ENCODE measurements around the gene VAPB.
"Not testable (repeated sequence)": the region's sequence is repeated elsewhere in the genome, so short reads cannot be mapped to it uniquely, and the experiment has no call there.

Gene VAPB, protein sequence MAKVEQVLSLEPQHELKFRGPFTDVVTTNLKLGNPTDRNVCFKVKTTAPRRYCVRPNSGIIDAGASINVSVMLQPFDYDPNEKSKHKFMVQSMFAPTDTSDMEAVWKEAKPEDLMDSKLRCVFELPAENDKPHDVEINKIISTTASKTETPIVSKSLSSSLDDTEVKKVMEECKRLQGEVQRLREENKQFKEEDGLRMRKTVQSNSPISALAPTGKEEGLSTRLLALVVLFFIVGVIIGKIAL

DNA sequence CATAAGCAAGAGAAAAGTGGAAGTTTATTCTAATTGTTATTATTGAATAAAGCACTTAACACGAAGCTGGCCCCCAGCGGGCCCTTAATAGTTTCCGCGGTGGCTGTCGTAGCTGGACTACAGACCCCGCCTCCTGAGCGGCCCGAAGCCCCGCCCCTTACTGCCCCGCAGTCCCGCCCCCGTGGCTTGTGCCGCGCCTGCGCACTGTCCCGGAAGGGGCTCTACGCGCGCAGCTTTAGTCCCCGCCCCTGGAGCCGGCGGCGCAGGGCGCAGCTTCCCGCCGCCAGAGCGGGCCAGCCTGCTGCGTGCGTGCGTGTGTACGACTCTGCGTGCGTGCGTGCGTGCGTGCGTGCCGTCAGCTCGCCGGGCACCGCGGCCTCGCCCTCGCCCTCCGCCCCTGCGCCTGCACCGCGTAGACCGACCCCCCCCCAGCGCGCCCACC is at the start of gene VAPB:
Gene VAPB (plus strand): TSS at position 348 of the 442 bp plus-strand sequence. CDS start 231 bp downstream, outside the sequence.
- in situ Hi-C loops (cut with MboI; ENCODE audit: low sequenced_read_pairs): no loop called here

DNA sequence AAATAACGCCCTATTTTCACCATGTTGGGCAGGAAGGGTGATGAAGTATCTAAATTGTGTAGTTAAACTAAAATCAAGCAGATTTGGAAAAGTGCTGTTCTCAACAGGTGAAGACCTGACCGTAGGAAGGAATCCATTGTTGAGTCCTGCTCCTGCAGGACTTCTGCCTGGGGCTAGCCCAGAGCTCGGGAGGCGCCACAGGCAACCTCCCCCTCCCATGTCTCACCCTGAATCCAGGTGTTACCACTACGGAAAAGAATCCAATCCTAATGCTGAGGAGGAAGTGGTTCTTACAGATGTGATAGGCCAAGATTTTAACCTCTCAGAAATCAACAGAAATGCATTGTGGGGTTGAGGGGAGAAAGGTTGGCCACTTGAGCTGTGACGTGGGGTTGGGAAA is 49.3 kb upstream of the VAPB start:
- in situ Hi-C loops (cut with MboI; ENCODE audit: low sequenced_read_pairs): no loop called here

DNA sequence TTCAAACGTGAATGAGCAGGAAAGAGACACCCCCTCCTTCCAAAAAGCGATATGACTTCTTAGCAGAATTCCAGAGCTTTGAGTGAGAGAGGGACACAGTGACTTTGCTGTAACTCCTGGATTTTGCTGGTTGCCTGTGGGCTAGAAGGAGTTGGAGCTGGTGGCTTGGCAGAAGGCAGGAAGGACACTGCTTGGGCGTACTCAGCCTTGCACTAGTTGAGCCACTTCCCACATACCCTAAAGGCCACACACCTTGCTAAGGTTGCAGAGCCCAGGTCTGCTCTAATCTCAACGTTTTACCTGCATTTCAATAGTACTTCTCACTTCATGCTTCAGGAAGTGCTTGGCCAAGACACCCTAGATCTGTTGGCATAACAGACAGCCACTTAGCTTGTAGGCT is 48.9 kb upstream of the VAPB start:
- in situ Hi-C loops (cut with MboI; ENCODE audit: low sequenced_read_pairs): no loop called here

DNA sequence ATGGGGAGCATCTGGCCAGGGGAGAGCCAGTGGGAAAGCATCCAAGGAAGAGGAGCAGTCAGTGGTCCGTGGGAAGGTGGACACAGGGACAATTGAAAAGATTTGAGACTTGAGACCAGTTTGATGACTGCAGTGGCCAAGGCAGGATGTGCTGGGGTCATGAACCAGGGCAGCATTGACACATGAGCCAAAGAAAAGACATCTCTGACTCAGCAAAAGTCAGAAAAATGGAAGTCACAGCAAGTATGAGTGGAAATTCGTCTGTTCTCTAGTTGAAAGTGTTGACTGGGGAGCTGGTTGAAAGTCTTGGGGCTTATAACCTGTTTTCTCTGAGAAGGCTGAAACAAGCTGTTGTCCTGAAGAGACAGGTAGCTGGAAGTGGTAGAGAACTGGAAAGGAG is 48.2 kb upstream of the VAPB start:
- in situ Hi-C loops (cut with MboI; ENCODE audit: low sequenced_read_pairs): no loop called here

DNA sequence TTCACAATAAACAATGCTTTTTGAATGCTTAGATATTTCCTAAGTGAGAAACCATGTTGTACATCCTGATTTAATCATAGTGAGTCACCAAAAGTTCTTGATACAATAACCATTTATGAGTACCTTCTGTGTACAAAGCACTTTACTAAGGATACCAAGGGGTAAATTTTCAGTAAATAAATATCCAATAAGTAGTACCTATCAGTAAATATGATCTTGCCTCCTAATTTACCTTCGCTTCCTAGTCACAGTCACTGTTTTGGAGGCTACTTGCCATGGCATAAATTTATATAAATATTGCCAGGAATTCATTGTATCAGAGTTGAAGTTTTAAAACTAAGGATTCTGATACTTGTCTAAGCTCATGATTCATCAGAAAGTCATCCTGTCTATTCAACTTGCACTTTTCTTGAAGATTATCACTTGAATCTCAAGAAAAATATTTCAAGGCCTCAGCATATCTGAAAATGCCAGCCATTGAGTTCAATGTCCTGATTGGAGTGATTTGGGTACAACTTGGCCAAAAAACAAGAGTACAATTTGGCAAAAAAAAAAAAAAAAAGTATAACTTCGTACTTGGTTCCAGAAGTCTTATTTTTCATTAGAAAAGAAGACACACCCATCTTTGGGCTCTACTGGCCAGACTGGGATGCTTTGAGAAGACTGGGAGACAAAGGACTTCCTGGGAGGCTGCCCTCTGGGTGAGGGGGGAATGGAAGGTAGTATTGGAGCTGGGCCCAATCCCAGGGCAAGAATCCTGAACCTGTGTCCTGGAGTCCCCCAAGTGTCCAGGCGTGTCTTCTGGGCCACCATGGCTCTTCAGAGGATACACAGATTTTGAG is 46.7 kb upstream of the VAPB start:
- in situ Hi-C loops (cut with MboI; ENCODE audit: low sequenced_read_pairs): no loop called here

DNA sequence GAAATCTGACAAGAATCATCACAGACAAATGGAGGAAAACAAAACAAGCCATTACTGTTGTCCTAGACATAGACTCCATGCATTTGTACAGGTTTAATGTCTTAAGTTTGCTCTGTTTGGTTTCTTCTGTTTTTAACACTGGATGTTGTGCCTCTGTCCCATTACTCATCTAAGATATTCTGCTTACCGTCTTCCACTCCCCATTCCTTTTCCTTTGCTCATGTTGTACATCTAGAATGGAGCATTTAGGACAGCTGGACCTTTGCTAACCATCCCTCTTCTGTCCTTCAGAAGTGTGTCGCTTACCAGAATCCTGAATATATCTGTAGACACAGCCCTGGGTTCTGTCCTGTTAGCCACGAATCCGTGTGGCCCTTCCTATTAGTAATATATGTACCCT is 44.3 kb upstream of the VAPB start:
- in situ Hi-C loops (cut with MboI; ENCODE audit: low sequenced_read_pairs): no loop called here

DNA sequence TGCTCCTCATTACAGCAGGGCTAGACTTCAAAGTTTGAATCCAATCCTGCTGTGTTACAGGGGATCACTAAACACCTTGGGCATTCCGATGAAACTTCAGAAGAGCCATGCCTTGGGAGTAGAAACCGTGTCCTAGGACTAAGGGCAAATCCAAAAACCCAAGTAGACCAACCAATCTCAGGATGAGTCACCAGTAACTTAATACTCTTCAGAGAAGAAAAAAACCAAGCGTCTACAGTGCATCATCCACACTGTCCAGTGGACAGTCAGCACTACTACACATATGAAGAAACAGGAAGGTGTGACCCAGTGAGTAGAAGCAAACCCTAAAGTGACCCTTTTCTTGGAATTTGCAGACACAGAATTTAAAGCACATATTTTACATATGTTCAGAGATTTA is 39.5 kb upstream of the VAPB start:
- in situ Hi-C loops (cut with MboI; ENCODE audit: low sequenced_read_pairs): no loop called here

DNA sequence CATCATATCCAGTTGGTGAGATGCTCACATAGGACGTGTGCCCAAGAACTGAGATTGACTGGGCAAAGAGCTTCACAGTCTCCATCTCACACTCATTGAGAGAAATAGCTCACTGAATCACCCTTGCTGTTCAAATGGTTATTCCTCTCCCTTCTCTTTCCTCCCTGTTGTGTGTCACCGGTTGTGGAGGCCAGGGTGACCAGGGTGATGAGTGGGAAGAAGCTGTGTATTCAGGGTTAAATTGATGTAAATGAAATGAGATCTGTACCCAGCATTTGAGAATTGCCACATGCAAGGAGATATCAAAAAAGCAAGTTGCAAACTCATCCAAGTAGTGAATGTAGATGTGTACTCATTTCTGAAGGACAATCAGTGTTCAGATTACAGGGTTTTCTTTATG is 36.6 kb upstream of the VAPB start:
- in situ Hi-C loops (cut with MboI; ENCODE audit: low sequenced_read_pairs): no loop called here

DNA sequence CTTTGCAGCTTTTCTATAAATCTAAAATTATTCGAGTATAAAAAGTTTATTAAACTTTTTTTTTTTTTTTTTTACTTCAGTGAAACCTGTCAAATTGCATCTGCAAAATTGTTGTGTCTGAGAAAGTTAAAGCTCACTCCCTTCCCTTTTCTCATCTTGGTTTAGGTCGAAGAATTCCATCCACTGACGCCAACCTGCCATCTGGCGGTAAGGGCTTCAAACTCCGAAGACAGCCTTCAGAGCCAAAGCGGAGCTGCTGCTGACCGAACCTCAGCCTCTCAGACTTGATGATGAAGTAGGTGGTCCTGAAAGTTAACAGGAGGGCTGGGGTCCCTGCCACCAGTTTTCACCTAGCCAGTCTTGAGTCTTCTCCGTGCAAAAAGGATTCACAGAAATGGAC is 29.6 kb upstream of the VAPB start:
- in situ Hi-C loops (cut with MboI; ENCODE audit: low sequenced_read_pairs): no loop called here

DNA sequence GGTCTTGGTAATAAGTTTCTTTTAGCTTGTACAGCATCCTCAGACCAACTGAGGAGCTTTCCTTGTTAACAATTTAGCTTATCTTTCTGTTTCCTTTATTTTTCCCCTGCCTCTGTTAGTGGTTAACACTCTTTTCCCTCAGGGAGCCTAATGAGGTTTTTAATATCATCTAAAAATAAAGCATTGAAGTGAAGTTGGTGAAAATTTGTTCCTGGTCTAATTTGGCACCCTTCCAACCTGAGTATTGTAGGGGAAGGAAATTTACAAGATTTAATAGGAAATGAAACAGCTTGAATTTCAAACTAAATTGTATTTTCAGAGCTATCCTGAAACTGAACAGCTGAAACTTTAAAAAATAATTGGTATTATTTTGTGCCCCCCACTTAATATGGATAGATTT is 28.1 kb upstream of the VAPB start:
- in situ Hi-C loops (cut with MboI; ENCODE audit: low sequenced_read_pairs): no loop called here

DNA sequence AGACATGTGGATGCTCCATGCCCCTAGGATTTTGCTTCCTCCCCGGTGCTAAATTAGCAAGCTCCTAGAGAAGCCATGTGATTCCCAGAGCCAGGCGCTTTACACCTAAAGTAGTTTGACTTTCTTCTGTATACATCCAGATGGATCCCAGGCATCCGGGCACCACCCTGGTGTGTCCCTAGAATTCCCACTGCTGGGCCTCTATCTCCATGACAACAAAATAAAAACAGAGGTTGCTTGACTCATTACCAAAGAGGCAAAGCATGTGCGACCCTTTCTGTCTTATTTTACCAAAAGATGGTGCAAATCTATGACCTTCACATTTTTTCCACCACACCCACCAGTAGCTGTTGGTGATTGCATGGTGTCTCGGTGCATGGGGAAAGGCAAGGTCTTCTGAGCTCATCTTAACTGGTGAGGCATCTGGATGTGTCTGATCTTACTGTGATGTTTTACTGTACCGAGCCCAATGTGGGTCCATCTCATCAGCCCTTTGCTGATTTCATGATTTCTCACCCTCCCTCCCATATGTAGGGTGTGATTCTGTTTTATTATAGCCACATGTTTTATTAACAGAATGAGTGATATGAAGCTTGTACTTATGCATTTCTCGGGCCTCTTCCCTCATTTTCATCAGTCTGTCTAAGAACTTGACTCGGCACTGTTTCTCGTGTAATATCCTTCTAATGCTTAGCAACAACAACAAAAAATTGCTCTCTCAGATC is 27.4 kb upstream of the VAPB start:
- in situ Hi-C loops (cut with MboI; ENCODE audit: low sequenced_read_pairs): no loop called here

DNA sequence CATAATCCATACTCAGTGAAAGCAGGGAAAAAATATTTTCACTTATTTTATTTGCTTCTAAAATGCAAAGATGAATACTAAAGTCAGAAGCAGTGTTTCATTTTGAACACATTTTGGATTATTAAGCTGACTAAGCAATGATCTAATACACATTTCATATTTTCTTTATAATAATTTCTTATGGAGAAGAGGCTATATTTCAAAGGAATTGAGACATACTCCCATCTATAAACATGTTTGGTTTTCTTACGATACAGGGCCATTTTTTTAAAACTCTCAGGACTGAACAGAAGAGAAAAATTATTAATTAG is 26.9 kb upstream of the VAPB start:
- in situ Hi-C loops (cut with MboI; ENCODE audit: low sequenced_read_pairs): no loop called here

DNA sequence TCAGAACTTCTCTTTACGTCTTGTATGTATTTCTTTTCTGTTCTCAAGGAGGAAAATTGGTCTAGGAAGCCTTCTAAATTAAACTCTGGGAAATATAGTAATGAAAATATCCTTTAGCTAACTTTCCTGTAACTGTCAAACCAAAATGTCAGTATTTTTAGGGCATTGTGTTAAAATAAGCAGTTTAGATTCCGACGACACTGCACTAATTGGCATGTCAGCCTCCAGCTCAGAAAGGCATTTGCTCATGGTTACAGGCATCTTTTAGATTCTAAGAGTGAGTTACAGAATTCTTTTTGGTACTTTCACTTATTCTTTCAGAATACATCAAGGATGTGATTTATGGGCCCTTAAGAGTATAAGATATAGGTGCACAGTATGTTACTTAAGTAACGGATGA is 26.1 kb upstream of the VAPB start:
- in situ Hi-C loops (cut with MboI; ENCODE audit: low sequenced_read_pairs): no loop called here

DNA sequence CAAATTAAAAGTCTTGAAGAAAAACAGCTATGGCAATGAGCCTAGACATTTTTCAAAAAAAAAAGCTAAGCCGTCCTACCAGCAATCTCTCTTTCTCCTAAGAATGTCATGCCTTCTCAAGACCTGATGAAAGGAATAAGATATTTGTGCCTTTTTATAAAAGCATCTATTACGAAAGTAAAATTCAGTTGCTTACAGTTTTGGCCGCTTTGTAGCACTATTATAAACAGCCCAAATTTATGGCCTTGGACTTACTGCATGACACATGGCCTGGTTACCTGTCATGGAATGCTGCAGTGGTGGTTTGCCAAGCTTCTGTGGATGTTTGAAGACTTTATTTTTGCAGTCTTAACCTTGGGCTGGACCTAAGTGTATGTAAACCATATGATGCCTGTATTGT is 22.2 kb upstream of the VAPB start:
- in situ Hi-C loops (cut with MboI; ENCODE audit: low sequenced_read_pairs): no loop called here

DNA sequence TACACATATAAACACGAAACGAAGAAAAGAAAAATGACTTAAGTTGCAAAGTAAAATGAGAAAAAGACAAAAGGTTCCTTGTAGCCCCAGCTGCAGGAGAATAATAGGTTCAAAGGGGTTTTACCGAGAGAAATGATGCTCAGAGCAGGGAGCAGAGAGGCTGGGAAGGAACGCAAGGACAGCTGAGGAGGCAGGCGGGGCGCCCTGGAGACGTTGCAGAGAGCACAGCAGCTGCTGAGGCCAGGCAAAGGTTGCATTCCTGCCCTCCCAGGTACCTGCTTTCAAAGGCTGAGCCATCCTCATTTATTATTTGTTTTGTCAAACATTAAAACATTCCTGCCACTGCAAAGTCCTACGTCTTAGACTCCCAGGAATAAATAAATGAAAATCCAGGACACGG is 16.2 kb upstream of the VAPB start:
- in situ Hi-C loops (cut with MboI; ENCODE audit: low sequenced_read_pairs): no loop called here

DNA sequence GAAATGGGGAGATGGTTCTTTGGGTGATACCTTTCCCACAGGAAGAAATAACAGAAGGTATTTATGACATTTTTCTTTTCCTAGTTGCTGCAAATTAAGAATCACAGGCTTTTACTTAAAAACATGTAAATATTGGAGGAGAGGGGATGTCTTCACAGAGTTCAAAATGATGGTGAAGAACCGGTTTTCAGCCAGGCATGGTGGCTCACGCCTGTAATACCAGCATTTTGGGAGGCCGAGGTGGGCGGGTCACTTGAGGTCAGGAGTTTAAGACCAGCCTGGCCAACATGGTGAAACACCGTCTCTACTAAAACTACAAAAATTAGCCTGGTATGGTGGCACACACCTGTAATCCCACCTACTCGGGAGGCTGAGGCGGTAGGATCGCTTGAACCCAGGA is 15.7 kb upstream of the VAPB start:
- in situ Hi-C loops (cut with MboI; ENCODE audit: low sequenced_read_pairs): not testable (repeated sequence)

DNA sequence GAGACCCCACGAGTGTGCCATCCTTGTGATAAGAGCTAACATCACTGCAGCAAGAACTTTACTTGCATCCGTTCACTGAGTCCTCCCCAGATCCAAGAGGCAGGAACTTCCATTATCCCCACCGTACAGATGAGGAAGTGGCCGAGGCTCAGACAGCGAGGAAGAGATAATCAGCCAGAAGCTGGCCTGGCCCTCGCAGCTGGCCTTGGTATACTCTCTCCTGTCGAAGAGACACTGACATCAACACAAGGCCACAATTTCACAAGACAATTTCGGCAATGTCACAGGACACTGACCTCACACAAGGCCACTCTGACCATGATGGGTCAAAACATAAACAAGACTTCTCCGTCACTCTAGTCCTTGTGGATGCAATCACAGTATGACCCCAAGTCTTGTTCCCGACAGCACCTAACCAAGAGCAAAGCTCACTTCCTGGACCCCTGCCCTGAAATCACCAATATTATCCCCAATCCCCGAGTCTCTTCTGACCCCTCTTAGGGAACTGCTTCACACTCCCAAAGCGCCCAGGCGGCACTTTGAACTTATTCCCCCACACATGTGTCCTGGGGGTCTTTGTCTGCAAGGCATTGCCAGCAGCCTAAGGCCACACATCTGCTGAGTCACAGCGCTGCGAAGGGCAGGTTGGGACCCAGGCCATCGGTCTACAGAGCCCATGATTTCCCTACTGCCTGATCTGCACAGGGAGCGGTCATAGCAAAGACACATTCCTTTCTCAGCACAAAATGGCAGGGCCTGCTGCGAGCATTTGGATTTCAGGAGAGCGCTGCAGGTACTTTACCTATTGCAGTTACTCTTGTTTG is 14.8 kb upstream of the VAPB start:
- in situ Hi-C loops (cut with MboI; ENCODE audit: low sequenced_read_pairs): no loop called here

DNA sequence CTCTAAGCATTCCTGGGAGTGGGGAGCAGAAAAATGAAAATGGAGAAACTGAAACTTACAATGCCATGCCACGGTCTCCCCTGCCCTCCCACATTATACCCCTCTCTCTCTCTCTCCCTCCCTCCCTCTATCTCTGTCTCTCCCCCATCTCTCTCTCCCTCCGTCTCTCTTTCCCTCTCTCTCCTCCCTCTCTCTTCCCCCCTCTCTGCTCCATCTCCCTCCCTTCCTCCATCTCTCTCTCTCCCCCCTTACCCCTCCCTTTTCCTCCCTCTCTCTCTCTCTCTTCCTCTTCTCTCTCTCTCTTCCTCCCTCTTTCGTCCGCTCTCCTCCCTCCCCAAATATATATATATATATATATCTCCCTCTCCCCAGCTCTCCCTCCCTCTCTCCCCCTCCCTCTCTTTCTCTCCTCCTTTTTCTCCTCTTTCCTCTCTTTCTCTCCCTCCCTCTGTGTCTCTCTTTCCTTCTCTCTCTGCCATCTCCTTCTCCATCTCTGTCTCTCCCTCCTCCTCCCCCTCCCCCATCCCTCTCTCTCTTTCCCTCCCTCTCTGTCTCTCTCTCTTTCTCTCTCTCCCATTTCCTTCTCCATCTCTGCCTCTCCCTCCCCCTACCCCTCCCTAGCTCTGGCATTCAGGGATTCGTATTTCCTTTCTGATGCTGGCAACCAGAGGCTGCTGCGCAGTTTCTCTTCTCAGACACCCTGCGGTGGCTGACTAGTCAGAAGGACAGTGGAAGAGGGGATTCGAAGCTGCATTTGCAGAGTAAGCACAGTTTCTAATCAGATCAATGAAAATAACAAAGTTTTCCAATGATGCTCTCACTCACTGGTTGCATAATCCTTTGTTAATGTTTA is 13.9 kb upstream of the VAPB start:
- in situ Hi-C loops (cut with MboI; ENCODE audit: low sequenced_read_pairs): no loop called here

DNA sequence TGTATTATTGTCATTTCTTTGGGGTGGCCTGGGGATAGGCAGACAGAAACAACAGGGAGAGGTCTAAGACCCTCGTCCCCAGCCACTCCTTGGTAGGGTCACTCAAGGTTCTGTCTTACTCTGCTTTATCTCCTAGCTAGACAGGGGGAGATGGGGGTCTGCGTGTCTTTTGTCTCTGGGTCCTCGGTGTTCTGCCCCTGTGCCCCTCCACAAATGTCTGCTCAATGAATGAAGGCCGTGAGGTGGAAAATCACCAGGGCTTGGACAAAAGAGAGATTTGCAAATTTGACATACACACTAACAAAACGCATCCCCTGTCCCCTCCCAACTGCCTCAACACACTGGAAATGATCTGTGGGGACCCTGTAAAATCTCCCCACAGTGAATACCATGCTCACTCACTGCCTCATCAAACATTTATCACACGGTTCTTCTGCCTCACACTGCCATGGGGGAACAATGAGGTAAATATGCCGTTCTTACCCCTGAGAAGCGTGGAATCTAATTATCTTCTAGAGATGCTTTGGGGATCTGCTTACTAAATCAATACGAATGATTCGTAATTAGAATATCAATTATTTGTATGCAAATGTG is 13.2 kb upstream of the VAPB start:
- in situ Hi-C loops (cut with MboI; ENCODE audit: low sequenced_read_pairs): no loop called here

DNA sequence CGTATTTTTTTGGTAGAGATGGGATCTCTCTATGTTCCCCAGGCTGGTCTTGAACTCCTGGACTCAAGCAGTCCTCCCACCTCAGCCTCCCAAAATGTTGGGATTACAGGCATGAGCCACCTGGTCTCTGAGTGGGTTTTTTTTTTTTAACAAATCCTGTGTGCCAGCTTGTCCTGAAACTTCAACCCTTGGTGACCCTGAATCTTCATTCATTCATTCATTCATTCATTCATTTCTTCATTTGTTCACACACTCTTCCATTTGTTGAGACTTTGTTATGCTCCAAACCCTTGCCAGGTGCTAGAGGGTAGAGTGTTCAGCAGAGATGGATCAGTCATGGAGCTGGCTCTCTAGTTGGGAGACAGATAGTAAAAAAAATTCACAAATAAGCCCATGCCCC is 12.0 kb upstream of the VAPB start:
- in situ Hi-C loops (cut with MboI; ENCODE audit: low sequenced_read_pairs): no loop called here
